Activated T-helper 1 cell treated with anti-CD3 and anti-CD28 coated beads, Interleukin-12 subunit alpha, Interleukin-12 subunit beta, Interleukin-2, Interleukin-4 antibody, amounts not matched to agents 30 ng/mL and 10 ng/mL and 1 ng/mL, durations not matched to agents 14 hours and 24 hours and 36 hours (primary cell): Measurements from ENCODE around the gene LRRC42. TPM values are rescaled to one million over a fixed set of nuclear protein-coding genes. Genes with fewer than 3 reads are reported as not detected.
A peak's percentile ranks its signal among the peaks of the same experiment; 100 is the strongest.

Experiments used
- DNase-seq: peaks from one replicate; pipeline ENCODE4 v3.0.0; 2021; ENCODE audit warnings: low spot score
- H3K27ac Mint-ChIP-seq: one replicate; pipeline ENCODE4 v1.8.0; 2021; ENCODE audit warnings: mild to moderate bottlenecking, mixed read lengths
- H3K27me3 Mint-ChIP-seq: one replicate; pipeline ENCODE4 v1.8.0; 2022; ENCODE audit warnings: mild to moderate bottlenecking, moderate library complexity, mixed read lengths; ENCODE audit not compliant: insufficient read depth
- H3K36me3 Mint-ChIP-seq: one replicate; pipeline ENCODE4 v1.8.0; 2021; ENCODE audit warnings: low read depth, mixed read lengths
- H3K4me1 Mint-ChIP-seq: one replicate; pipeline ENCODE4 v1.8.0; 2021; ENCODE audit warnings: low read depth, mixed read lengths
- H3K4me3 Mint-ChIP-seq: one replicate; pipeline ENCODE4 v1.8.0; 2021; ENCODE audit warnings: mild to moderate bottlenecking, moderate library complexity, mixed read lengths
- H3K9me3 Mint-ChIP-seq: one replicate; pipeline ENCODE4 v1.8.0; 2021; ENCODE audit warnings: mixed read lengths
- intact Hi-C: fragments of 100-400 bp; cut with micrococcal nuclease; formaldehyde crosslinking; loops from one replicate; pipeline ENCODE4 v1.15.1; 2024
- total RNA-seq: library from RNA; stranded (reverse); gene quantifications from 2 replicates; pipeline ENCODE4 v1.2.3, GENCODE V29; 2022

Gene LRRC42
- total RNA-seq: 30.7 and 32.8 TPM in 2 replicates

- Mint-ChIP-seq H3K36me3 (peaks cover 18% of the 10 kb centered on the region), H3K4me3 (peak within 1 kb of the TSS; percentile 90), H3K27ac (peak within 1 kb of the TSS; percentile 89), H3K27me3 (no peaks in the 10 kb centered on the region), H3K9me3 (no peaks in the 10 kb centered on the region), H3K4me1 (peaks cover 61% of the 10 kb centered on the region)
- intact Hi-C loops: loop anchor here (1.0 to 10.0 kb wide), 10 partner anchors 107 to 1892 kb away; partner anchors contain the start of genes BTF3L4, CC2D1B, CPT2 and DHCR24
- DNase-seq: no peak
Measured at GRCh38 chr1:53946252-53947171, at the start of gene LRRC42. LRRC42 (plus strand) TSS chr1:53946350; CDS start chr1:53952000, 5,650 bp downstream.

DNA sequence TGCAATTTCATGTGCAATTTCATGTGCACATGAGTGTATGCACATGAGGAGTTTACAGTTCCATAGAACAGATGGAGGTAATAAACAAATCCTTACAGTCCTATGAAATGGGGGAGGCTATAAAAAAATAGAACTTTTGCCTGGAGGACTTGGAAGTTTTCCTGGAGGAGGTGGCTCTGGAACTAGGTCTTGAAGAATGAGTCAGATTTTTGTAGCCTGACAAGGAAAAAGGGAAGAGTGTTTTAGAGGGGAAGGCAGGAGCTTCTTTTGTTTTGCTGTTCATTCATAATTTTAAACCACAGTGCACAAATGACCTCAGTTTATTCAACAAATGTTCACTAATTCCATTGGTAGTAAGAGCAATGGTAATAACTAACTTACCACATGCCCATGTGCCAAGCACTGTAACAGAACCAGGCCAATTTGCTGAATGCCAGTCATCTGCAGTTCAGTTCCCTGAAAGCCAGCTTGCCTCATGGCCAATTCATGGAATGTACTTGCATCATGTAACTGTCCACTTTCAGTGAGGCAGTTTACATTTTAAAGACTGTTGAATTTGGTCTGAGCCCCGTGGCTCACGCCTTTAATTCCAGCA, 49.4 kb upstream of the LRRC42 start:
- H3K4me1 Mint-ChIP-seq: peaks cover 11% of the 10 kb centered on the region
- H3K27ac Mint-ChIP-seq: no peak overlapping the region
- no peaks in the 10 kb centered on the region for H3K9me3 Mint-ChIP-seq
- H3K27me3 Mint-ChIP-seq: no peaks in the 10 kb centered on the region
- H3K36me3 Mint-ChIP-seq: peaks cover 2% of the 10 kb centered on the region
- no peak for DNase-seq
- no peak overlapping the region for H3K4me3 Mint-ChIP-seq
- intact Hi-C loops: no loop called here

DNA sequence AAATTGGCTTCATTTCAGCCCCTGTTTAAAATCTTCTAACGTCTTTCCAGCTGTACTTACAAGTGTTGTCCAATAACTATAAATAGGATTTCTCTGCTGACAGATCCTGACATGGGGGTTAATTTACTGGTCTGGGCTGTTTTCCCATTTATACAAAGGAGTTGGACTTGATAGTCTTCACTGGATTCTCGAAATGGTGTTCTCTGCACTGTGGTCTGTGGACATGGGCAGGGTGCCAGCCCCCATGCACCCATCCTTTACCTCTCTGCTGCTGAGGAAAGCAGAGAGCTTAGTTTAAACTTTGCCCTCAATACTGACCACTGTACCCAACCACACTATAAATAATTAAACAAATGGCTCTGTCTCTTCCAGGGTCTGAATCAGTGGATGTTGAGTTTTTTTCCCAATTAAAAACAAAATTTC, 46.9 kb upstream of the LRRC42 start:
- Mint-ChIP-seq H3K4me1 (peaks cover 11% of the 10 kb centered on the region), H3K27me3 (no peaks in the 10 kb centered on the region), H3K27ac (no peak overlapping the region), H3K36me3 (peaks cover 2% of the 10 kb centered on the region), H3K4me3 (no peak overlapping the region), H3K9me3 (no peaks in the 10 kb centered on the region)
- no peak for DNase-seq
- intact Hi-C loops: no loop called here

DNA sequence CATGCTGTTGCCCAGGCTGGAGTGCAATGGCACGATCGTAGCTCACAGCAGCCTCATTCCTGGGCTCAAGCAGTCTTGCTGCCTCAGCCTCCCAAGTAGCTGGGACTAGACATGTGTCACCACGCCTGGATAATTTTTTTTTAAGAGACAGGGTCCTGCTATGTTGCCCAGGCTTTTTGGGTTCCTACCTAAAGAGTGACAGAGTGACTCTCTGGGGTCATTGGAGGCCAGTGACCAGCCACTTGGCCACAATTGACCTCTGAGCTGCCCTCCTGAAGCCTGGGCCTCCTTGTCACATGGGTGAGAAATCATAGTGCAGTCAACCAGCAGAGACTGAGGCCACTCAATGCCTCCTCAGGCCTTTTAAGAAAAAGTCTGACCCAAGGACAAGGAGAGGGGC, 46.4 kb upstream of the LRRC42 start:
- no peak overlapping the region for H3K4me3 Mint-ChIP-seq
- no peak for DNase-seq
- H3K27me3 Mint-ChIP-seq: no peaks in the 10 kb centered on the region
- no peak overlapping the region for H3K27ac Mint-ChIP-seq
- intact Hi-C loops: no loop called here
- H3K9me3 Mint-ChIP-seq: no peaks in the 10 kb centered on the region
- H3K36me3 Mint-ChIP-seq: peaks cover 2% of the 10 kb centered on the region
- H3K4me1 Mint-ChIP-seq: peaks cover 11% of the 10 kb centered on the region

GRCh38 chr1:53902235-53903138, 43.7 kb upstream of the LRRC42 start:
- intact Hi-C loops: no loop called here
- Mint-ChIP-seq H3K27me3 (no peaks in the 10 kb centered on the region), H3K4me3 (no peak overlapping the region), H3K27ac (no peak overlapping the region), H3K4me1 (peaks cover 11% of the 10 kb centered on the region), H3K36me3 (no peaks in the 10 kb centered on the region), H3K9me3 (no peaks in the 10 kb centered on the region)
- no peak for DNase-seq

DNA sequence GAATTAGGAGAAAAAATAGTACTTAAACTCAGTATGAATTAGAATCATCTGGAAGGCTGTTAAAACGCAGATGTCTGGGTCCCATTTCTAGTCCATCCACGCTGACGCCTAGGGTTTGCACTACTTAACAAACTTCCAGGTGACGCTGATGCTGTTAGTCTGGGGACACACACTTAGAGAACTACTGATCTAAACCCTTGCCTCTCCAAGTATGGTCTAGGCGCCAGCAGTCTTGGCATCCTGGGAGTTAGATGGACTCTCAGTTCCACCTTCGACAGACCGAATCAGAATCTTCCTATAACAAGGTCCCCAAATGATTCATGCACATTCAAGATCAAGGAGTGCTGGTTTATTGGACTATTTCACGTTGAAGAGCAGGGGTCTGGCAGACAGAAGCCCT, 40.6 kb upstream of the LRRC42 start:
- H3K27ac Mint-ChIP-seq: no peak overlapping the region
- intact Hi-C loops: no loop called here
- H3K4me1 Mint-ChIP-seq: peaks cover 11% of the 10 kb centered on the region
- H3K27me3 Mint-ChIP-seq: no peaks in the 10 kb centered on the region
- H3K36me3 Mint-ChIP-seq: no peaks in the 10 kb centered on the region
- no peak overlapping the region for H3K4me3 Mint-ChIP-seq
- no peak for DNase-seq
- no peaks in the 10 kb centered on the region for H3K9me3 Mint-ChIP-seq

DNA sequence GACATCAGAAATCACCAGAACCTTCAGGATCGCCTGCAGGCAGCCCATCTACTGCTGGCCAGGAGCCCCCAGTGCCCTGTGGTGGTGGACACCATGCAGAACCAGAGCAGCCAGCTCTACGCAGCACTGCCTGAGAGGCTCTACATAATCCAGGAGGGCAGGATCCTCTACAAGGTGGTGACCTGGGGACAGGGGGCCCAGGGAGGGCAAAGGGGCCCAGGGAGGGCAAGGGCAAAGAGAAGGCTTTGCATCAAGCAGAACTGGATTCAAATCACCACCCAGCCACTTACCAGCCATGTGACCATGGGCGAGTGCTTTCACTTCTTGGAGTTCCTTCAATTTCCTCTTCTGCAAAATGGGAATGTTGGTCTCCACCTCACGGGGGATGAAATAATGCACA, 40.0 kb upstream of the LRRC42 start:
- intact Hi-C loops: no loop called here
- H3K27ac Mint-ChIP-seq: no peak overlapping the region
- H3K27me3 Mint-ChIP-seq: no peaks in the 10 kb centered on the region
- no peak for DNase-seq
- H3K9me3 Mint-ChIP-seq: no peaks in the 10 kb centered on the region
- no peaks in the 10 kb centered on the region for H3K36me3 Mint-ChIP-seq
- H3K4me3 Mint-ChIP-seq: no peak overlapping the region
- H3K4me1 Mint-ChIP-seq: peaks cover 5% of the 10 kb centered on the region

DNA sequence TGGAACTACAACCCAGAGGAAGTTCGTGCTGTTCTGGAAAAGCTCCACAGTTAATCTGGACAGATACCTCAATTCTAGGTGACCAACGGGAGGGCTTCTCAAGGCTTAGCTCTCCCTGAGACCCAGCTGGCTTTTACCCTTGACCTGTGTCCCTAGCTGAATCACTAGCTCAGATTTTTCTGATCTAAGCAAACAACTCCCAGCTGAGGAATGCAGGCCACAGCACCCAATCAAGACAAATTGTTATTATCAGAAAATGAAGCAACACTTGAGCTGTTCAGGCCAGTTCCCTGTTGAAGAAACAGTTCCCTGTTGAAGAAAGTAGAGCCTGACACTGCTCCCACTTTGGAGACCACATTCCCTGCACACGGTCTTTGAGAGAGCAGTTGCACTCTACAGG, 36.2 kb upstream of the LRRC42 start:
- H3K9me3 Mint-ChIP-seq: no peaks in the 10 kb centered on the region
- H3K36me3 Mint-ChIP-seq: peaks cover 5% of the 10 kb centered on the region
- no peak overlapping the region for H3K27ac Mint-ChIP-seq
- DNase-seq: no peak
- H3K27me3 Mint-ChIP-seq: no peaks in the 10 kb centered on the region
- intact Hi-C loops: no loop called here
- no peak overlapping the region for H3K4me3 Mint-ChIP-seq
- peaks cover under 1% of the 10 kb centered on the region for H3K4me1 Mint-ChIP-seq

DNA sequence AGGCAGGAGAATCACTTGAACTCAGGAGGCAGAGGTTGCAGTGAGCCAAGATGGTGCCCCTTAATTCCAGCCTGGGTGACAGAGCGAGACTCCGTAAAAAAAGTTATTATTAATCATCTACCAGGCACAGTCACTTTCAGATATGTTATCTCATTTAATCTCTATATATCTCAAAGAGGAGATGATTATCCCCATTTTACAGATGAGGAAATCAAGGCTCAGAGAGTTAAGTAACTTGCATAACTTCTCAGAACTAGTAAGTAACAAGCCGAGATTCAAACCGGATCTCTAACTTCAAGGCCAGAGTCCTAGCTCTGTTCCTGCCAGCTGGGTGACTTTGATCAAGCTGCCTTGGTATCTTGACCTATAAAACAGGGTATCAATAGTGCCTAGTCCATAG, 34.7 kb upstream of the LRRC42 start:
- intact Hi-C loops: no loop called here
- Mint-ChIP-seq H3K27ac (no peak overlapping the region), H3K4me3 (no peak overlapping the region), H3K9me3 (no peaks in the 10 kb centered on the region), H3K36me3 (peaks cover 13% of the 10 kb centered on the region), H3K27me3 (no peaks in the 10 kb centered on the region), H3K4me1 (peaks cover 16% of the 10 kb centered on the region)
- DNase-seq: no peak

DNA sequence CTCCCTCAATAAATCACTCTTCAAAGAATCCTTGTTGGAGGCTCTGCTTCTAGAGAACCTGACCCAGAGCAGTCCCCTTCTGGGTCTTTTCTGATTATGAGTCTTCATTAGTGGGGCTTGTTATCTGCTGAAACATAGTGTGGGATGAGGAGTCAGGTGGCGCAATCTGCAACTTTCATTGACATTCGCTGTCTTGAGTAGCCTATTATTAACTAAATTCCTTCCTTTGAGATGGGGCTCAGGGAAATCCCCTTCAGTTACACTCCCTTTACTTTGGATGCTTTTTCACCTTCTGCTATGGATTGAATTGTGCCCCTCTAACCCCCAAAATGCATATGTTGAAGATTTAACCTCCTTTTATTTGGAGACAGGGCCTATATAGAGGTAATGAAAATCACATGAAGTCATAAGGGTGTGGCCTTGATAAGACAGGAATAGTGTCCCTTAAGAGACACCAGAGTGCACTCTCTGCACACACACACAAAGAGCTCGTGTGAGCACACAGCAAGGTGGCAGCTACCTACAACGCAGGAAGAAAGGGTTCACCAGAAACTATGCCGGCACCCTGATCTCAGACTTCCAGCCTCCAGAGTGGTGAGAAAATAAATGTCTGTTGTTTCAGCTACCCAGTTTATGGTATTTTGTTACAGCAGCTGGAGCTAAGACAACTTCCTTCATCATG, 32.7 kb upstream of the LRRC42 start:
- intact Hi-C loops: no loop called here
- DNase-seq: no peak
- peaks cover 16% of the 10 kb centered on the region for H3K36me3 Mint-ChIP-seq
- H3K4me1 Mint-ChIP-seq: peaks cover 34% of the 10 kb centered on the region
- H3K9me3 Mint-ChIP-seq: no peaks in the 10 kb centered on the region
- H3K4me3 Mint-ChIP-seq: no peak overlapping the region
- H3K27me3 Mint-ChIP-seq: no peaks in the 10 kb centered on the region
- no peak overlapping the region for H3K27ac Mint-ChIP-seq

GRCh38 chr1:53918343-53918742, 27.8 kb upstream of the LRRC42 start:
- intact Hi-C loops: loop anchor here (2.0 kb wide), 1 partner anchor 24 kb away; no protein-coding TSS in a partner anchor
- H3K36me3 Mint-ChIP-seq: peaks cover 24% of the 10 kb centered on the region
- H3K4me1 Mint-ChIP-seq: peaks cover 48% of the 10 kb centered on the region
- no peak overlapping the region for H3K27ac Mint-ChIP-seq
- no peak overlapping the region for H3K4me3 Mint-ChIP-seq
- no peaks in the 10 kb centered on the region for H3K9me3 Mint-ChIP-seq
- DNase-seq: no peak
- no peaks in the 10 kb centered on the region for H3K27me3 Mint-ChIP-seq

DNA sequence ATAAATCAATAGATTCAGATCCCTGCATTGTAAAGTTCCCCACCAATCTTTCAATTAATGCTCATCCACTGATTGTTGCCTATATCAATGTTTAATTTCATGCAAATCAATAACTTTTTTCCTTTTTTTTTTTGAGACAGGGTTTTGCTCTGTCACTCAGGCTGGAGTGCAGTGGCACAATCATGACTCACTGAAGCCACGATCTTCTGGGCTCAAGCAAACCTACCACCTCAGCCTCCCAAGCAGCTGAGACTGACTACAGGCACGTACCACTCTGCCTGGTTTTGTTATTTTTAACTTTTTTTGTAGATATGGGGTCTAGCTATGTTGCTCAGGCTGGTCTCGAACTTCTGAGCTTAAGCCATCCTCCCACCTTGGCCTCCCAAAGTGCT, 26.5 kb upstream of the LRRC42 start:
- Mint-ChIP-seq H3K36me3 (peaks cover 26% of the 10 kb centered on the region), H3K27ac (peak overlapping the region; percentile 90), H3K4me3 (no peak overlapping the region), H3K27me3 (no peaks in the 10 kb centered on the region), H3K4me1 (peaks cover 48% of the 10 kb centered on the region), H3K9me3 (no peaks in the 10 kb centered on the region)
- DNase-seq: no peak
- intact Hi-C loops: loop anchor here (1.0 to 2.0 kb wide), 2 partner anchors 23 to 30 kb away; partner anchors contain the start of gene YIPF1
